Measurements from ENCODE around the gene TMEM132D.

Gene TMEM132D

DNA sequence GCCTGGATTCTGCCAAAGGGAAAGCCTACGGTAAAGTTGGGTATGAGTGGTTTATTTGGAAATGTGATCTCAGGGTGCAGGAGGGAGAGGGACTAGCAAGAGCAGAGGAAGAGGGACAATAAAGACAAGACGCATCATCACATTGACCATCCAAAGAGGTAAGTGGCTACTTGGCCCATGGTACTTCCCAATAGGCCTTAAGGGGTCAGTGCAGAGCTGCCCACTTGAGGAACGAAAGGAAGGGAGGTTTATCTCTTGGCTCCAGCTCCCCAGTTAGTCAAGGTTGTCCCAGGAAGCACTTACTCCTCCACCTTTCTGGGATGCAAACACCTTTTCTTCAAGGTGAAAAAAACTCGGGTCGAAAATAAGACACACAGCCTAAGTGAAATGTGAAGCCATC is 323.9 kb downstream of the TMEM132D start:
- H3K9me3 ChIP-seq (ENCODE audit: insufficient read depth, low read length): no peaks in the 10 kb centered on the region
- H3K36me3 ChIP-seq (ENCODE audit: low read length): no peaks in the 10 kb centered on the region
- H3K9me2 ChIP-seq (replicated peaks; ENCODE audit: insufficient read depth, low read length): no peaks in the 10 kb centered on the region; the same call in 1 of the 2 replicates
- no peak overlapping the region for H2AFZ ChIP-seq (ENCODE audit: low read depth, low read length, severe bottlenecking)
- H3F3A ChIP-seq (ENCODE audit: insufficient read depth): no peaks in the 10 kb centered on the region
- H3K79me2 ChIP-seq (ENCODE audit: insufficient read depth, low read length): no peaks in the 10 kb centered on the region
- H4K20me1 ChIP-seq (ENCODE audit: low read depth, low read length): no peaks in the 10 kb centered on the region
- TF ChIP-seq EZH2phosphoT487 (conservative IDR thresholded peaks at IDR 0.05; ENCODE audit: low read length): no peak
- TF ChIP-seq, protein P1, sequence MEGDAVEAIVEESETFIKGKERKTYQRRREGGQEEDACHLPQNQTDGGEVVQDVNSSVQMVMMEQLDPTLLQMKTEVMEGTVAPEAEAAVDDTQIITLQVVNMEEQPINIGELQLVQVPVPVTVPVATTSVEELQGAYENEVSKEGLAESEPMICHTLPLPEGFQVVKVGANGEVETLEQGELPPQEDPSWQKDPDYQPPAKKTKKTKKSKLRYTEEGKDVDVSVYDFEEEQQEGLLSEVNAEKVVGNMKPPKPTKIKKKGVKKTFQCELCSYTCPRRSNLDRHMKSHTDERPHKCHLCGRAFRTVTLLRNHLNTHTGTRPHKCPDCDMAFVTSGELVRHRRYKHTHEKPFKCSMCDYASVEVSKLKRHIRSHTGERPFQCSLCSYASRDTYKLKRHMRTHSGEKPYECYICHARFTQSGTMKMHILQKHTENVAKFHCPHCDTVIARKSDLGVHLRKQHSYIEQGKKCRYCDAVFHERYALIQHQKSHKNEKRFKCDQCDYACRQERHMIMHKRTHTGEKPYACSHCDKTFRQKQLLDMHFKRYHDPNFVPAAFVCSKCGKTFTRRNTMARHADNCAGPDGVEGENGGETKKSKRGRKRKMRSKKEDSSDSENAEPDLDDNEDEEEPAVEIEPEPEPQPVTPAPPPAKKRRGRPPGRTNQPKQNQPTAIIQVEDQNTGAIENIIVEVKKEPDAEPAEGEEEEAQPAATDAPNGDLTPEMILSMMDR (IDR thresholded peaks at IDR 0.05; ENCODE audit: insufficient read depth, low read length, poor library complexity, severe bottlenecking): no peak
- no peak overlapping the region for H3K4me3 ChIP-seq (ENCODE audit: insufficient read depth, low read length, poor library complexity, severe bottlenecking)
- no peaks in the 10 kb centered on the region for H3K27me3 ChIP-seq (ENCODE audit: low read length)
- H3K4me2 ChIP-seq (ENCODE audit: low read depth, low read length, poor library complexity, severe bottlenecking): no peak overlapping the region
- no peak overlapping the region for H3K9ac ChIP-seq (ENCODE audit: low read length)
- no peak overlapping the region for H3K27ac ChIP-seq (ENCODE audit: low read depth, low read length)

DNA sequence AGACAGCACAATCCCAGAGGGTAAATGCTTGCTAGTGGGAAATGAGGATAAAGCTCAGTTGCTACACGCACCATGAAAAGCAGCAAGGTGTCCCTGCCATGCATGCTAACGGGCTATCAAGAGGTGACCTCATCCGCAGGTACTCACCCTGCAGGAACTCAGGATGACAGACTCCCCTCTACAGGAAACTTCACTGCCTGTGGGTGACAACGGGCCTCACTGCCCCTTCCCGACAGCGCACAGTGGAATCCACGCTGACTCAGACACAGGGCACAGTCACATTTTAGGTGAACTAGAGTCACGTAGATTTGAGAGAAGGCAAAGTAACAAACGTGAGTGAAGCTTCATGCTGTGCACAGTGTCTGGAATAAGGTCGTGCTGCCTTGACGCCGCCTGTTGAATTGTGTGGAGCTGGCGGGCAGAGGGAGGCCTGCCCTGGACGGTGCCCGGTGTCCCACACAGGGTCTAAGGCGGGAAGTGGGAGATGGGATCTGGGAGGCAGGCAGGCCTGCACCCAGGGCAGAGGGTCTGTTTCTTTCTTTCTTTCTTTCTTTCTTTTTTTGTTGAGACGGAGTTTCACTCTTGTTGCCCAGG is 331.8 kb downstream of the TMEM132D start:
- no peaks in the 10 kb centered on the region for H3K27me3 ChIP-seq (ENCODE audit: low read length)
- H3K4me3 ChIP-seq (ENCODE audit: insufficient read depth, low read length, poor library complexity, severe bottlenecking): no peak overlapping the region
- H3K79me2 ChIP-seq (ENCODE audit: insufficient read depth, low read length): no peaks in the 10 kb centered on the region
- no peak overlapping the region for H3K9ac ChIP-seq (ENCODE audit: low read length)
- TF ChIP-seq, protein P1 (IDR thresholded peaks at IDR 0.05; ENCODE audit: insufficient read depth, low read length, poor library complexity, severe bottlenecking): no peak
- TF ChIP-seq EZH2phosphoT487 (conservative IDR thresholded peaks at IDR 0.05; ENCODE audit: low read length): no peak
- no peaks in the 10 kb centered on the region for H4K20me1 ChIP-seq (ENCODE audit: low read depth, low read length)
- H3K9me2 ChIP-seq (replicated peaks; ENCODE audit: insufficient read depth, low read length): no peaks in the 10 kb centered on the region
- no peaks in the 10 kb centered on the region for H3K9me3 ChIP-seq (ENCODE audit: insufficient read depth, low read length)
- H3K27ac ChIP-seq (ENCODE audit: low read depth, low read length): no peak overlapping the region
- no peak overlapping the region for H2AFZ ChIP-seq (ENCODE audit: low read depth, low read length, severe bottlenecking)
- no peak overlapping the region for H3K4me2 ChIP-seq (ENCODE audit: low read depth, low read length, poor library complexity, severe bottlenecking)
- H3F3A ChIP-seq (ENCODE audit: insufficient read depth): no peaks in the 10 kb centered on the region
- H3K36me3 ChIP-seq (ENCODE audit: low read length): no peaks in the 10 kb centered on the region

DNA sequence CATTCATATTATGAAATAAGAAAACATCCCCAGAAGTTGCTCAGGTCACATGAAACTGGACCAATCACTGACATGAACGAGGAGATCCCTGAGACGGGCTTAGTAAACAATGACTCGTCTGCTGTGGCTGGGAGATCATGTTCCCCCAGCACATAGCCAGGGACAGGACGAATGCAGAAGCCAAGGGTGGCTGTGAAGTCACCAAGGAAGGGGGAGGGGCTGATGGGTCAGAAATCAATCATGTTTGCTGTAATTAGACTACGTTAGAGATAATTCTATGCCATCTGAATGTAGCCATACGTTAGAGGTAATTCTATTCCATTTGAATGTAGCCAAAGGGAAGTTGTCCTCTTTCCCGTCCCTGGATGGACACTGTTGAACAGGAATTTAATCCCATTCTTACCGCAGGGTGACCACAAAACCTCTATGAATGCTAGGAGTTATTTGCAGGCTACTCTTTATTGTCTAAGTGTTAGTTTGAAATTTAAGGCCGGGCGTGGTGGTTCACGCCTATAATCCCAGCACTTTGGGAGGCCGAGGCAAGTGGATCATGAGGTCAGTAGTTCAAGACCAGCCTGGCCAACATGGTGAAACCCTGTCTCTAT is 332.9 kb downstream of the TMEM132D start:
- H4K20me1 ChIP-seq (ENCODE audit: low read depth, low read length): no peaks in the 10 kb centered on the region
- H3K9me3 ChIP-seq (ENCODE audit: insufficient read depth, low read length): no peaks in the 10 kb centered on the region
- H3K4me3 ChIP-seq (ENCODE audit: insufficient read depth, low read length, poor library complexity, severe bottlenecking): no peak overlapping the region
- H3F3A ChIP-seq (ENCODE audit: insufficient read depth): no peaks in the 10 kb centered on the region
- no peaks in the 10 kb centered on the region for H3K36me3 ChIP-seq (ENCODE audit: low read length)
- H3K27me3 ChIP-seq (ENCODE audit: low read length): no peaks in the 10 kb centered on the region
- TF ChIP-seq EZH2phosphoT487 (conservative IDR thresholded peaks at IDR 0.05; ENCODE audit: low read length): no peak
- TF ChIP-seq, protein P1 (IDR thresholded peaks at IDR 0.05; ENCODE audit: insufficient read depth, low read length, poor library complexity, severe bottlenecking): no peak
- no peaks in the 10 kb centered on the region for H3K79me2 ChIP-seq (ENCODE audit: insufficient read depth, low read length)
- no peak overlapping the region for H3K27ac ChIP-seq (ENCODE audit: low read depth, low read length)
- no peaks in the 10 kb centered on the region for H3K9me2 ChIP-seq (replicated peaks; ENCODE audit: insufficient read depth, low read length)
- no peak overlapping the region for H2AFZ ChIP-seq (ENCODE audit: low read depth, low read length, severe bottlenecking)
- H3K9ac ChIP-seq (ENCODE audit: low read length): no peak overlapping the region
- no peak overlapping the region for H3K4me2 ChIP-seq (ENCODE audit: low read depth, low read length, poor library complexity, severe bottlenecking)

Measured in SU-DHL-6 (cell line).